Head of caudate nucleus (tissue), 42 donors: ENCODE results near the gene CR1.
A peak's percentile ranks its signal among the peaks of the same experiment; 100 is the strongest.
"Not testable (repeated sequence)": the region's sequence is repeated elsewhere in the genome, so short reads cannot be mapped to it uniquely, and the experiment has no call there.

ENCODE experiments used
- DNase-seq, 42 donors: peaks; one replicate each; pipeline versions ENCODE4 v3.0.0 to v3.0.0-alpha.2; 2020 to 2021; ENCODE audit warnings: mixed read lengths in 7 of 42
- intact Hi-C: fragments of 100-400 bp; cut with DNase I; formaldehyde crosslinking; loops from one replicate; pipeline ENCODE4 v1.15.0; 2022

CR1 gene

DNA sequence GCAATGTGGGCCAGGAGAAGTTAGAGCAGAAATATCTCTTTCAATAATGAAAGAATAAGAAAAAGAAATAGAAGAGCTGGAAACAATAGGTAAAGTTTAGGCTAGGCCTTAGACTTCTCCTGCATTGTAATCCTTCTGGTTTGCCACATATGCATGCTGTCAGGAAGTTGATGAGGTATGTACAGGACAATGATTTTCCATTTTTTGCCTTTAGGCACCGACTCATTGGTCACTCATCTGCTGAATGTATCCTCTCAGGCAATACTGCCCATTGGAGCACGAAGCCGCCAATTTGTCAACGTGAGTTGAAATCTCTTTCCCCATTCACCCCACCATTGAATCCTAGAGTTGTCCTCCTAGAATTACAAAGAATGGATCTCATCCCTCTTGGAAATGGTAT, 79.4 kb downstream of the CR1 start:
- intact Hi-C loops, DNase-seq: not testable (repeated sequence)

DNA sequence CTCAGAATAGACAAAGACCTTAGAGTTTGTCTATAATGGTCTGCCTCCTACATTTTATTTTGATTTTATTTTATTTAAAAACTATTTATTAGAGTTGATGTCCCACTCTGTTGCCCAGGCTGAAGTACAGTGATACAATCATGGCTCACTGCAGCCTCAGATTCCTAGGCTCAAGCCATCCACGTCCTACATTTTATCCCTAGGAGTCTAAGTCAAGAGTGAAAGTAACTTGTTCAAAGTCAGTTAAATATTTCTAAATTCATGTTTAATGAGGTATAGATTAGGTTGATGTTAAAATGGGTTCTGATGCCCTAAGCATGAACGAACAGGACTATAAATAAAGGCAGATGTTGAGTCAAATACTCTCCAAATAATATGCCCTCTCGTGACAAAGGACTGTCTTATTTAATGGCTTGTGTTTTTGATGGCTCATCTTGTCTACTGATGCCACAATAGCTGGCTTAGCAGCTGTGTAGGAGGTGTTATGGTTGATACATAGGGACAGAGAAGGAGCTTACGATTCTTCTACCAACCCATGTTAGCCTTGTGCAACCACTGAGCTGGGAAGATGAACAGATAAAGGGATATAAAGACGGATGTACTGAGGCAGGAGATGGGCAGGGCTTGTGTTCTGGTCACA, 83.0 kb downstream of the CR1 start:
- intact Hi-C loops: no loop called here
- DNase-seq: no peak

DNA sequence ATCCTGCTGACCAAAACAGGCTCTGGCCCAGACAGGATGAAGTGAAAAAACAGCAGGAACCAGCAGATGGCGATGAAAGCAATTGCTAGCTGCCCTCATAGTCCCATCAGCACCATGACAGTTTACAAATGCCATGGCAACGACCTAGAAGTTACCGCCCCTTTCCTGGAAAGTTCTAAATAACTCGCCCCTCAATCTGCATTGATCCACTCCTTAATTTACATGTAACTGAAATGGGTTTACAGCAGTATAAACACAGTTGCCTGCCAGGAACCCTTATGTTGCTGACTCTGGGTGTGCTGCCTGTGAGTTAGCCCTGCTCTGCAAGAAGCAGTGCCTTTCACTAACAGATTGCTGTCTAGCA, 83.5 kb downstream of the CR1 start:
- peak; percentile 6 to 91 (median 68) for DNase-seq
- intact Hi-C loops: no loop called here

DNA sequence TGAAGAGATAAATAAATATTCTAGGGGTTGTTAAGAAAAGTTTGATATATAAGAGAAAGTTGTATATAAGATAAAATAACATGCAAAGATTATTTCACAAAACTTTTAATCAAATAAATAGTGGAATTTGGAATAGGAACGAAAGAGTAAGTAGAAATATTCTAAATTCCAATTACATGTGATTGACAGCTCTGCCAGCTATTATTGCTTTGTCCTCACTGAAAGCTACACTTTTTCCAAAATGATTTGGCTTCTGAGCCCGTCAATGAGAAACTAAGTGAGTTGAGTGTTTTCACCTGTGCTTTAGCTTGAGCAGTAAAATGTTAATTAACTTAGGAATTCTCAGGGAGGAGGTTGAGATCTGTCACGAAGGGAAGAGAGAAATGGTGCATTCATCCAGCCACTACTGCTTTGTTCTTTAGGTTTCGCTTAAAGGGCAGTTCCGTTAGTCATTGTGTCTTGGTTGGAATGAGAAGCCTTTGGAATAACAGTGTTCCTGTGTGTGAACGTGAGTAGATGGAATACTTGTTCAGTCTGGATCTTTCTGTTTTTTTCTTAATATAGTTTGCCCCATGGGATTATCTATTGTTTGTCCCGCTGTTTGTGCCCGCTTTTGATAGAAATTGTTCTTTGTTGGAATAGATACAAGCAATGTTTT, 85.7 kb downstream of the CR1 start:
- intact Hi-C loops: no loop called here
- DNase-seq: peak in 1 of 42 donors; percentile 2

DNA sequence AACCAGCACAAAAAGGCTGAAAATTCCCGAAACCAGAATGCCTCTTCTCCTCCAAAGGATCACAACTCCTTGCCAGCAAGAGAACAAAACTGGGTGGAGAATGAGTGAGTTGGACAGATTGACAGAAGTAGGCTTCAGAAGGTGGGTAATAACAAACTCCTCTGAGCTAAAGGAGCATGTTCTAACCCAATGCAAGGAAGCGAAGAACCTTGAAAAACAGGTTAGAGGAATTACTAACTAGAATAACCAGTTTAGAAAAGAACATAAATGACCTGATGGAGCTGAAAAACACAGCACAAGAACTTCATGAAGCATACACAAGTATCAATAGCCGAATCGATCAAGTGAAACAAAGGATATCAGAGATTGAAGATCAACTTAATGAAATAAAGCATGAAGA, 93.5 kb downstream of the CR1 start:
- DNase-seq, intact Hi-C loops: not testable (repeated sequence)

DNA sequence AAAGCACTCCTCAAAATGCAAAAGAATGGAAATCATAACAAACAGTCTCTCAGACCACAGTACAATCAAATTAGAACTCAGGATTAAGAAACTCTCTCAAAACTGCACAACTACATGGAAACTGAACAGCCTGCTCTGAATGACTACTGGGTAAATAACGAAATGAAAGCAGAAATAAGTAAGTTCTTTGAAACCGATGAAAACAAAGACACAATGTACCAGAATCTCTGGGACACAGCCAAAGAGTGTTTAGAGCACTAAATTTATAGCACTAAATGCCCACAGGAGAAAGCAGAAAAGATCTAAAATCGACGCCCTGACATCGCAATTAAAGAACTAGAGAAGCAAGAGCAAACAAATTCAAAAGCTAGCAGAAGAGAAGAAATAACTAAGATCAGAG, 95.2 kb downstream of the CR1 start:
- intact Hi-C loops: not testable (repeated sequence)

DNA sequence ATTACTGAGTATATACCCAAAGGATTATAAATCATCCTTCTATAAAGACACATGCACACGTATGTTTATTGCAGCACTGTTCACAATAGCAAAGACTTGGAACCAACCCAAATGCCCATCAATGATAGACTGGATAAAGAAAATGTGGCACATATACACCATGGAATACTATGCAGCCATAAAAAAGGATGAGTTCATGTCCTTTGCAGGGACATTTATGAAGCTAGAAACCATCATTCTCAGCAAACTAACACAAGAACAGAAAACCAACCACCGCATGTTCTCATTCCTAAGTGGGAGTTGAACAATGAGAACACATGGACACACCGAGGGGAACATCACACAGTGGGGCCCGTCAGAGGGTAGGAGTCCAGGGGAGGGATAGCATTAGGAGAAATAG, 98.1 kb downstream of the CR1 start:
- intact Hi-C loops, DNase-seq: not testable (repeated sequence)

More for the DNA sequence above, 95.2 kb downstream of the CR1 start:
- peak in 8 of 42 donors; percentile 6 to 54 (median 42) for DNase-seq

DNA sequence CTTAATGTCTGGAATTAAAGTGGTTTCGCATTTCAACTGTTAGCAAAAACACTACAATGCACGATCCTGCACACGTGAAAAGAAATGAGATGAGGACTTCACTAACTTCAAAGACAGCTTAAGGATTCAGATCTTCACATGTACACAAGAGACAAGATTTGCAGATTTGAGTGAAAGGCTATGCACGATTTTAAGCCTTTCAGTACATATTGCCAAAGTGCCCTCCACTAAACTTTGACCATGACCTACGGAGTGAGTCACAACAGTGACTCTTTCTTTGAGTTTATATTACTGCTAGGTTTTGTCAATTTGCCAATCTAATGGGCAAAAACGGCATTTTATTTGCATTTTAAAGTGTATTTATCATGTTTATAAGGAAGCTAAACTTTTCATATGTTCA, 107.8 kb downstream of the CR1 start:
- intact Hi-C loops: no loop called here
- DNase-seq: no peak

DNA sequence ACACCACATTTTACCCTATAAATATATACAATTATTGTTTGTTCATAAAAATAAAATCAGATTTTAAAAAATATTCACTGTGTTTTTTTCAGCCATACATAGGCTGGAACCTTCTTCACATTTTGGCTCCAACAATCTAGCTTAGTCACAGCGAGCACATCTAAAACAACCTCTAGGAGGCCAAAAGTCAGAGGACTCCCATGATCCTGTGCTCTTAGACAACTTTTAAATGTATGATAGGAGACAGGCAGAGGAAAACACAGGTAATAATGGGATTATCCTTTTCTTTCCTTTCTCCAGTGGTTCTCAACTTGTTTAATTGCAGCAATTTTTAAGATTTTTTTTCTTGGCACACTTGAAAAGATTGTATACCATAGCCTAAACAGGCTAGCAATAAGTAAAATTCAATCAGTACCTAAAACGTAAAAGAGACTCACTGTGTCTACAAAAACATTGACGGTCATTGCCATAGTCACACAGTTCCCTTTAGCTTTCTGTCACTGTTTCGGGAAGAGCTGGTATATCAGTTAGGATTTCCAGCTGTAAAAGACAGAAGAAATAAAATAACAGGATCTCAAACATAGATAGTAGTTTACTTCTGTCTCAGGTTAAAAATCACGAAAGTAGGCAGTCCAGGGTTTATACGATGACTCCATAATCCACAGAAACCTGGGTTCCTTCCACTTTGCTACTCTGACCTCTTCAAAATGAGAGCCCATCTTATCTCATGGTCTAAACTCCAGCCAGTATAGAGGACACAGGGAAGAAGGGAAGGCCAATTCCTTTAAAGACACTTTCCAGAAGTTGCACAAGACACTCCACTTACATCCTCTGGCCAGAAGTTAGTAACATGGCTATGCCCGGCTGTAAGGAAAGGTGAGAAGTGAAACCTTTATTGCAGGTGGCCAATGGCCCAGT, 109.7 kb downstream of the CR1 start:
- intact Hi-C loops: no loop called here
- DNase-seq: no peak

DNA sequence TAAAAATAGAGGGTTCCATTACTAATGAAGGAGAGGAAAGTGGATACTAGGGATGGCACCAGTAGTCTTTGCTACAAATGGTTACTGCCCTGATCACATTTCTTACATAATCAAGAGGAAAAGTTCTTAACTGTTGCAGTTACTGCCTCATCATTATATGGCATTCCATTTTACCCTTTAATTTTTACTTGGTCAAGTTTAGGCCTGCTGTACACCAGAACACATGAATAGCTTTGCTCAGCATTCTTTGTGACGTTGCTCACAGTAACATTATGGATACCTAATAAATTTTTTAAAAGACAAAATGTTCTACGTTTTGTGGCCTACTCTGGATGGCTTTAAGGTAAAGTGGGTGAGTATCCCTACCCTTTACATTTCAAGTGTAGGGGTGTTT, 110.4 kb downstream of the CR1 start:
- no peak for DNase-seq

DNA sequence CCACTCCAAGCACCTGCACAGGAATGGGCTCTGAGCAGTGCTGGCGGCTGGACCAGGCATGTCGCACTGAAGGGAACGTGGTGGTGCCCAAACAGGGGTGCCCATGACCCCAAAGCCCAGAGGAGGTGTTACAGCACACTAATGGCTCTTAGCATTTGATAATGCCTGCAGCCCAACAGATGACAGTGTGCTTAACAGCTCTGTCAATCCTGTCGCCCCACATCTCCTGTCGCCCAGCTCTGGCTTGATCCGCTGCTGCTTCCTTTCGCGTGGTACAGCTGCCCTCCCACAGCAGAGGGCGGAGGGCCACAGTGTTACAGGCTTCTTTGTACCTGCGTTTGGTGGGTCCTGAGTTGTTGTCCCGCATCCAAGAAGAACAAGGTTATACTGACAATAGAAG, 116.8 kb downstream of the CR1 start:
- intact Hi-C loops: no loop called here

More for the DNA sequence above, 110.4 kb downstream of the CR1 start:
- intact Hi-C loops: no loop called here

DNA sequence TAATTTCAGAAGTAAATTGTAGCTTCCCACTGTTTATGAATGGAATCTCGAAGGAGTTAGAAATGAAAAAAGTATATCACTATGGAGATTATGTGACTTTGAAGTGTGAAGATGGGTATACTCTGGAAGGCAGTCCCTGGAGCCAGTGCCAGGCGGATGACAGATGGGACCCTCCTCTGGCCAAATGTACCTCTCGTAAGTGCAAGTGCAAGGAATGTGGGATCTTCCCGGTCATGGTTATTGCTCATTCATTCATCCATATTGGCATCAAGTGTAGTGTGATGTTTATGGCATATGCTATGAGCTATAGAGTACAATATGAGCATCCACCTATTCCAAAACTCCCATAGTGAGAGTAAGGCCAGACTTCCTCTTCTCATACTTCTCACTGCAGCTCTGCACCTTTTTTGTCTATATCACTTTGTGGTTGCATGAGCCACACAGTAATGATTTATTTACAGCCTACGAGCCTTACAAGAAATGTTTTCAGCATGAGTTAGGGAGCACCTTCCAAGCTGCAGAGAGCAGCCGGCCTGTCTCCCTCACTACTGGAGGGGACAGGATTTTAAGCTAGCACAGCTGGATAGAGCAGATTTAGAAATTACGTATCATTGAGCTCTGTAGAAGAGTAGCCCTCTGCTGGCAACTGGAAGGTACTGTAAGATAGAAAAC, 124.0 kb downstream of the CR1 start:
- peak in 22 of 42 donors; percentile 4 to 67 (median 40) for DNase-seq
- intact Hi-C loops: no loop called here

More for the DNA sequence above, 116.8 kb downstream of the CR1 start:
- DNase-seq: no peak

DNA sequence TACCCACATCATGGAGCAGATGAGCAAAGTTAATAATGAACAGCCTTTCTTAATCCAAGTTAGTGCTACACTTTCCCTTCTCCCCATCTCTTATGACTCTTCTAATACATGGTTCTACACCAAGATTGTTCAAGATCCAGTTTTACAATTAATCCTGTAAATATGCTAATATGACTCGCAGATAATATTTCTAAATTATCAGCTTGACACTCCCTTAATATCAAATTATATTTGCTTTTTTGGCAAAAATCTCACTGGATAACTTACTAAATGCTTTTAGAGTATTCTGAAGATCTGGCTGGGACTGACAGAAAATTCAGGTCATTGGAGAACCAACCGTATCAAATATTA, 124.6 kb downstream of the CR1 start:
- intact Hi-C loops: no loop called here
- DNase-seq: no peak

DNA sequence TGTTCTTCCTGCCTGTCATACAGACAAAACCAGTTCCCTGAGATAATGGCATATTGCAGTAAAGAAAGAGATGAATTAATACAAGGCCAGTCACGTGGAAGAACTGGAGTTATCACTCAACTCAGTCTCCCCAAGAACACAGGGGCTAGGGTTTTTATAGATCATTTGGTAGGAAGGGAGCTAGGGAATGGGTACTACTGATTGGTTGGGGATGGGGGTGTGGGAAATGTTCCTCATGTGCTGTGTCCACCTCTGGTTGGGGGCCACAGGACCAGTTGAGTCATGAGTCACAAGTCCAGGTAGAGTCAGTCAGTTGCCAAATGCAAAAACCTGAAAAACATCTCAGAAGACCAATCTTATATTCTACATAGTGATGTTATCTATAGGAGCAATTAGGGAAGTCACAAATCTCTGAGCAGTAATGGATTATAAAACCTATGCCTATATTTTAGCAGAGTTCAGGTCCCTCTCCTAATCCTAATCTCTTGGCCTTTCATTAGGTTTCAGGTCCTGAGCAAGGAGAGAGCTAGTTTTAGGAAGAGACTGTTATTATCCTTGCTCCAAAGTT, 129.6 kb downstream of the CR1 start:
- intact Hi-C loops, DNase-seq: not testable (repeated sequence)

DNA sequence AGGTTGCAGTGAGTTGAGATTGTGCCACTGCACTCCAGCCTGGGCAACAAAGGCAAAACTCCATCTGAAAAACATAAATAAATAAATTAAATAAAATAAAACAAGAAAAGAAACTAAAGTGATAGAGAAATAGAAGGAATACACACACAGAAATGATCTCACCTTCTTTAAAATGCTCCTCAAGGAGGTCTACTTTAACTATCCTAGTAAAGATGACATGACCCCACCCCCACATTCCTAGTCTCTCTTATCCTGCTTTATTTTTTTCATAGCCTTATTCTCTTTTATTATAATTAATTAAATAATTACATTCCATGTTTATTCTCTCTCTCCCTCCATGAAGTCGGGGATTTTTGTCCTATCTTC, 131.0 kb downstream of the CR1 start:
- intact Hi-C loops: no loop called here

DNA sequence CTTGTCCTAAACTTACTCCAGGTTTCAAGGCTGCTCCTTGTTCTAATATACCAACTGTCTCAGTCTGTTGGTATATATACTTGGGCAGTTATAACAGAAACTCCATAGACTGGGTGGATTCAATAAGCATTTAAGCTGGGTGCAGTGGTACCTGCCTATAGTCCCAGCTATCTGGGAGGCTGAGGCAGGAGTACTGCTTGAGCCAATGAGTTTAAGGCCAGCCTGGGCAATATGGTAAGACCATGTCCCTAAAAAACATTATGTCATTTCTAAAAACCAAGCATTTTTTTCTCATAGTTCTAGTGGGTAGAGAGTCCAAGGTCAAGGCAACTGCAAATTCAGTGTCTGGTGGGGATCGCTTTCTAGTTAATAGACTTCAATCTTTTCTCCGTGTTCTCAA, 131.5 kb downstream of the CR1 start:
- no peak for DNase-seq
- intact Hi-C loops: no loop called here

More for the DNA sequence above, 131.0 kb downstream of the CR1 start:
- no peak for DNase-seq

DNA sequence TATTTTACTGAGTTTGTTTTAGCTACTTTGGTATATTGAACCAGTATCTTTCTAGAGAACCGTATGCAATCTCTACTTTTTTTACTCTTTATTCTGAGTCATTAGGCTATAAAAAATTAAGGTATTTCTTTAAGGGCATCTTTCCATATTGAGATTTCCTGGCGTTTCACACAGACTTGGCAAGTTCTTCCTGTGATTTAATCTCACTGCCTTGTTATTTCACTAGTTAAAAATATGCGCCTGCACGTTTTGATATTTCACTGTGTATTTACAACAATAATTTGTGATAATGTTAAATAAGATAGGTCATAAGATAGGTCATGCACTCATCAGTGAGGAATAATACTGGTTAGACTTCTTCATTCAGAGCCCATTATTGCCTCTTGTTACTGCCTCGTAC, 132.8 kb downstream of the CR1 start:
- DNase-seq: no peak
- intact Hi-C loops: no loop called here

DNA sequence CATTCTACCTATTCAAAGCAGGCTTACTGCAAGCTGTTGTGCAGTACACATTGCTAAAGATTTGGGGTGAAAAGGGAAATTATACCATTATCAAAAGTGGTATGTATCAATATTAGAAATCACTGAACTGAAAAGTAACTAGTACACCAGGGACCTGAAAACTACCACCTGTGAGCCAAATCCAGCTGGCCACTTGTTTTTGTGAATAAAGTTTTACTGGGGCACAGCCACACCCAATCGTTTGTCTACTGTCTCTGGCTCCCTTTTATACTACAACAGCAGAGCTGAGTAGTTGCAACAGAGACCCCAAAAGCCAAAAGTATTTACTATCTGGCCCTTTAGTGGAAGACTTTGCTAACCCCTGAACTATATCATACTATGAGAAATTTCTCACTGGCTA, 135.2 kb downstream of the CR1 start:
- no peak for DNase-seq
- intact Hi-C loops: no loop called here

DNA sequence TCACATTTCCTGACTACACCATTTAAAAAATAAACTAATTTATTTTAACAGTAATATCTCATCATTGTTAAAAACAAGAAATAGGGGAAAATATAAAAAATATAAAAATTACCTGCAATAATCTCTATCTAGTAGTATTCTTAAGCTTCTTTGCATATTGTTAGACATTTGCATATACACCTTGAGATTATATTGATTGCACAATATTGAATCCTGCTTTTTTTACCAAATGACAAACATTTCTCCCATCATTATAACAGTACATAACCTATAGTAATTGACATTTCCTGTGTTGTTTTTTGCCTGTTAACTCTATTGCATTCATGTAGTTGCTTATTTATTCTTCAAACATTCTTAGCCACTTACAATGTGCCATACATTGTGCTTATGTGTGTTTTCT, 137.3 kb downstream of the CR1 start:
- no peak for DNase-seq
- intact Hi-C loops: no loop called here
